PFSK-1 (cell line): Measurements from ENCODE around the gene DTX3L.

Experiments
- POLR2AphosphoS5 ChIP-seq: IDR thresholded peaks from 2 replicates; pipeline ENCODE4 v1.6.1; 2012; ENCODE audit warnings: low read depth, mild to moderate bottlenecking, control low read depth, low read length, moderate library complexity
- TAF1 ChIP-seq: IDR thresholded peaks from 2 replicates; pipeline ENCODE4 v1.6.1; 2012; ENCODE audit warnings: low read length, control low read depth, borderline replicate concordance; ENCODE audit not compliant: insufficient read depth

- TF ChIP-seq POLR2AphosphoS5 (no peak), TAF1 (no peak)
Measured at GRCh38 chr3:122576174-122576940, 12.2 kb downstream of the DTX3L start.
